GM10266 (cell line): ENCODE results near the gene SLC16A4.

ENCODE experiments used
- DNase-seq: peaks from one replicate; pipeline ENCODE4 v3.0.0; 2012; ENCODE audit errors: extremely low spot score
- CTCF ChIP-seq: IDR thresholded peaks from 2 replicates; pipeline ENCODE4 v1.5.1; 2012; ENCODE audit warnings: mild to moderate bottlenecking, low read depth; ENCODE audit not compliant: control insufficient read depth, insufficient read depth; ENCODE audit errors: missing control alignments

Gene SLC16A4

GRCh38 chr1:110318046-110318445 lies 72.8 kb downstream of the SLC16A4 start:
- no peak for TF ChIP-seq CTCF
- DNase-seq = no peak

GRCh38 chr1:110316735-110317134 lies 74.1 kb downstream of the SLC16A4 start:
- no peak for TF ChIP-seq CTCF
- no peak for DNase-seq
